HepG2 (cell line): Measurements from ENCODE around the gene HSP90AB1. TPM values are rescaled to one million over a fixed set of nuclear protein-coding genes. Genes with fewer than 3 reads are reported as not detected.
A peak's percentile ranks its signal among the peaks of the same experiment; 100 is the strongest.

ENCODE experiments used
- BCL6 ChIP-seq: IDR thresholded peaks from 2 replicates; pipeline ENCODE4 v1.6.1; 2016; ENCODE audit warnings: missing genetic modification reagents, missing compliant biosample characterization
- CTCF ChIP-seq: sonication (generic); formaldehyde crosslinking; IDR thresholded peaks from 2 replicates; pipeline ENCODE4 v1.5.0; 2020; ENCODE audit warnings: mild to moderate bottlenecking, missing genetic modification reagents, moderate library complexity
- FOXA1 ChIP-seq, 2 experiments: fragments of 450-650 bp in 1 of 2; sonication (generic) in 1 of 2; formaldehyde crosslinking in 1 of 2; IDR thresholded peaks; 2 replicates each; pipeline versions ENCODE4 v1.4.0 to v1.6.1; 2016 to 2020; ENCODE audit warnings: missing genetic modification reagents in 1 of 2
- IRF2 ChIP-seq: IDR thresholded peaks from 2 replicates; pipeline ENCODE4 v1.6.1; 2018; ENCODE audit warnings: missing genetic modification reagents, missing compliant biosample characterization
- SALL2 ChIP-seq: sonication (generic); formaldehyde crosslinking; IDR thresholded peaks from 2 replicates; pipeline ENCODE4 v1.8.1; 2023; ENCODE audit warnings: mild to moderate bottlenecking, missing genetic modification reagents, inconsistent platforms
- SPEN ChIP-seq: sonication (generic); formaldehyde crosslinking; IDR thresholded peaks from 2 replicates; pipeline ENCODE4 v1.5.1; 2020; ENCODE audit warnings: low read depth, mild to moderate bottlenecking, missing genetic modification reagents
- ZFP91 ChIP-seq: sonication (generic); formaldehyde crosslinking; IDR thresholded peaks from 2 replicates; pipeline ENCODE4 v1.9.0; 2022; ENCODE audit warnings: missing genetic modification reagents, mild to moderate bottlenecking, borderline replicate concordance
- ZKSCAN8 ChIP-seq: IDR thresholded peaks from 2 replicates; pipeline ENCODE4 v1.6.1; 2016; ENCODE audit warnings: borderline replicate concordance, missing genetic modification reagents, missing compliant biosample characterization
- ZNF430 ChIP-seq: sonication (generic); formaldehyde crosslinking; IDR thresholded peaks from 2 replicates; pipeline ENCODE4 v1.9.0; 2021; ENCODE audit warnings: mild to moderate bottlenecking, missing genetic modification reagents
- ZNF766 ChIP-seq: sonication (generic); formaldehyde crosslinking; IDR thresholded peaks from 2 replicates; pipeline ENCODE4 v1.5.0; 2020; ENCODE audit warnings: missing genetic modification reagents, borderline replicate concordance
- ZNF841 ChIP-seq: sonication (generic); formaldehyde crosslinking; IDR thresholded peaks from 2 replicates; pipeline ENCODE4 v1.8.1; 2023; ENCODE audit warnings: missing genetic modification reagents, borderline replicate concordance
- ZSCAN25 ChIP-seq: sonication (generic); formaldehyde crosslinking; IDR thresholded peaks from 2 replicates; pipeline ENCODE4 v1.8.0; 2022; ENCODE audit warnings: mild to moderate bottlenecking, missing genetic modification reagents
- polyA plus RNA-seq, 8 experiments: library from polyadenylated mRNA; depleted of rRNA in 3 of 8; stranded (reverse) in 7 of 8; unstranded in 1 of 8; fragments of >200 nt; fragmentation: Illumina TruSeq in 4 of 8; extraction: Trizol in 4 of 8; gene quantifications; 2 replicates each; pipeline versions ENCODE4 v1.2.1 to v1.2.3, GENCODE V29; 2011 to 2016; ENCODE audit warnings: low read depth in 4 of 8, missing spikeins in 1 of 8, mixed read lengths in 1 of 8; ENCODE audit not compliant: insufficient read depth in 1 of 8
- total RNA-seq, 5 experiments: library from RNA; depleted of rRNA; stranded (reverse); fragments of >200 nt; fragmentation: Illumina TruSeq; extraction: Trizol; gene quantifications; 2 replicates each; pipeline ENCODE4 v1.2.3, GENCODE V29; 2016; ENCODE audit warnings: low read depth in 1 of 5
- TF ChIP-seq, protein P1 (sequence below): sonication (generic); formaldehyde crosslinking; IDR thresholded peaks from 2 replicates; pipeline ENCODE4 v1.4.0; 2020; ENCODE audit warnings: missing genetic modification reagents
- TF ChIP-seq, protein P2 (sequence below): IDR thresholded peaks from 2 replicates; pipeline ENCODE4 v1.6.1; 2016; ENCODE audit warnings: low read depth, missing genetic modification reagents, missing compliant biosample characterization
- TF ChIP-seq, protein P3 (sequence below): IDR thresholded peaks from 2 replicates; pipeline ENCODE4 v1.6.1; 2016; ENCODE audit warnings: low read depth

HSP90AB1 gene
- total and polyA plus RNA-seq, 2 of the 13 experiments (the other 11 are each of a cell fraction or from before 2014, with no cell fraction given) = 1,325 to 1,472 TPM

DNA sequence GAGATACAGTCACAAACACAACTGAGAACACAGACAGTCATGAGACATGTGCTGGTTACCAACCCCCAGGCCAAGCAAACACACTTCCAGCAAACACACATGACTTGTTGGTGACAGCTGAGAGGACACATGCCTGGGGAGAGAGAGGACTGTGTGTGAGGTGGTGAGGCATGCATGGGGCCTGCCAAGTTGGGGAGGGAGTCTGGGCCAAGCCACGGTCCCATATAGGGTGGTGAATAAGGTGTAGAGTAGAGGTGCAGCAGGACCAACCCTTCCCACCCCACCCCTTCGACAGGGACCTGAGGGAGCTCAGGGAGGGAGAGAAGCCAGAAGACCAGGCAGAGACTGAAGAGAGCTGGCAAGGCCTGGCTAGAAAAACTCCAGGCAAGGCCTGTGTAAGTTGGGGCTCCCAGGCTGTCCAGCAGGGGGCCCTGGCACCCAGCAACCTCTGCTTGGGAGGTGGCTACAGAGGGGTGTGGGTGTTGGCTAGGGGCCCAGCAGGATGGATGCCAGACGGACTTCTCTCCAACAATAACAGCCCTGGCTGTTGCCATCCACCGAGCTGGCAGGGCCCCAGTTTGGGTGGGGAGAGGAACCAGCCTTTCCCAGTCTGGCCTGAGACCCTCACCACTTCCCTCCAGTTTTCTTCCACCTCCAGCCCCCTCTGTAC lies 25.5 kb upstream of the HSP90AB1 start (continued):
- TF ChIP-seq CTCF = peak; percentile 91
- peak; percentile 62 for TF ChIP-seq IRF2 (CRISPR knock-in tag)
- TF ChIP-seq ZFP91 (CRISPR knock-in tag) = peak; percentile 75; the same call in 1 of the 2 replicates
- no peak for TF ChIP-seq ZNF841 (CRISPR knock-in tag)
- peak; percentile 81; the same call in 1 of the 2 replicates for TF ChIP-seq ZSCAN25 (CRISPR knock-in tag)
- TF ChIP-seq, protein P1, sequence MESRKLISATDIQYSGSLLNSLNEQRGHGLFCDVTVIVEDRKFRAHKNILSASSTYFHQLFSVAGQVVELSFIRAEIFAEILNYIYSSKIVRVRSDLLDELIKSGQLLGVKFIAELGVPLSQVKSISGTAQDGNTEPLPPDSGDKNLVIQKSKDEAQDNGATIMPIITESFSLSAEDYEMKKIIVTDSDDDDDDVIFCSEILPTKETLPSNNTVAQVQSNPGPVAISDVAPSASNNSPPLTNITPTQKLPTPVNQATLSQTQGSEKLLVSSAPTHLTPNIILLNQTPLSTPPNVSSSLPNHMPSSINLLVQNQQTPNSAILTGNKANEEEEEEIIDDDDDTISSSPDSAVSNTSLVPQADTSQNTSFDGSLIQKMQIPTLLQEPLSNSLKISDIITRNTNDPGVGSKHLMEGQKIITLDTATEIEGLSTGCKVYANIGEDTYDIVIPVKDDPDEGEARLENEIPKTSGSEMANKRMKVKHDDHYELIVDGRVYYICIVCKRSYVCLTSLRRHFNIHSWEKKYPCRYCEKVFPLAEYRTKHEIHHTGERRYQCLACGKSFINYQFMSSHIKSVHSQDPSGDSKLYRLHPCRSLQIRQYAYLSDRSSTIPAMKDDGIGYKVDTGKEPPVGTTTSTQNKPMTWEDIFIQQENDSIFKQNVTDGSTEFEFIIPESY = peak; percentile 30; the same call in 1 of the 2 replicates
- TF ChIP-seq ZNF430 = peak; percentile 69; the same call in 1 of the 2 replicates
- peak; percentile 5; the same call in 1 of the 2 replicates for TF ChIP-seq SALL2 (CRISPR knock-in tag)
- TF ChIP-seq, protein P2, sequence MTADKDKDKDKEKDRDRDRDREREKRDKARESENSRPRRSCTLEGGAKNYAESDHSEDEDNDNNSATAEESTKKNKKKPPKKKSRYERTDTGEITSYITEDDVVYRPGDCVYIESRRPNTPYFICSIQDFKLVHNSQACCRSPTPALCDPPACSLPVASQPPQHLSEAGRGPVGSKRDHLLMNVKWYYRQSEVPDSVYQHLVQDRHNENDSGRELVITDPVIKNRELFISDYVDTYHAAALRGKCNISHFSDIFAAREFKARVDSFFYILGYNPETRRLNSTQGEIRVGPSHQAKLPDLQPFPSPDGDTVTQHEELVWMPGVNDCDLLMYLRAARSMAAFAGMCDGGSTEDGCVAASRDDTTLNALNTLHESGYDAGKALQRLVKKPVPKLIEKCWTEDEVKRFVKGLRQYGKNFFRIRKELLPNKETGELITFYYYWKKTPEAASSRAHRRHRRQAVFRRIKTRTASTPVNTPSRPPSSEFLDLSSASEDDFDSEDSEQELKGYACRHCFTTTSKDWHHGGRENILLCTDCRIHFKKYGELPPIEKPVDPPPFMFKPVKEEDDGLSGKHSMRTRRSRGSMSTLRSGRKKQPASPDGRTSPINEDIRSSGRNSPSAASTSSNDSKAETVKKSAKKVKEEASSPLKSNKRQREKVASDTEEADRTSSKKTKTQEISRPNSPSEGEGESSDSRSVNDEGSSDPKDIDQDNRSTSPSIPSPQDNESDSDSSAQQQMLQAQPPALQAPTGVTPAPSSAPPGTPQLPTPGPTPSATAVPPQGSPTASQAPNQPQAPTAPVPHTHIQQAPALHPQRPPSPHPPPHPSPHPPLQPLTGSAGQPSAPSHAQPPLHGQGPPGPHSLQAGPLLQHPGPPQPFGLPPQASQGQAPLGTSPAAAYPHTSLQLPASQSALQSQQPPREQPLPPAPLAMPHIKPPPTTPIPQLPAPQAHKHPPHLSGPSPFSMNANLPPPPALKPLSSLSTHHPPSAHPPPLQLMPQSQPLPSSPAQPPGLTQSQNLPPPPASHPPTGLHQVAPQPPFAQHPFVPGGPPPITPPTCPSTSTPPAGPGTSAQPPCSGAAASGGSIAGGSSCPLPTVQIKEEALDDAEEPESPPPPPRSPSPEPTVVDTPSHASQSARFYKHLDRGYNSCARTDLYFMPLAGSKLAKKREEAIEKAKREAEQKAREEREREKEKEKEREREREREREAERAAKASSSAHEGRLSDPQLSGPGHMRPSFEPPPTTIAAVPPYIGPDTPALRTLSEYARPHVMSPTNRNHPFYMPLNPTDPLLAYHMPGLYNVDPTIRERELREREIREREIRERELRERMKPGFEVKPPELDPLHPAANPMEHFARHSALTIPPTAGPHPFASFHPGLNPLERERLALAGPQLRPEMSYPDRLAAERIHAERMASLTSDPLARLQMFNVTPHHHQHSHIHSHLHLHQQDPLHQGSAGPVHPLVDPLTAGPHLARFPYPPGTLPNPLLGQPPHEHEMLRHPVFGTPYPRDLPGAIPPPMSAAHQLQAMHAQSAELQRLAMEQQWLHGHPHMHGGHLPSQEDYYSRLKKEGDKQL (CRISPR knock-in tag) = no peak
- TF ChIP-seq, protein P3, sequence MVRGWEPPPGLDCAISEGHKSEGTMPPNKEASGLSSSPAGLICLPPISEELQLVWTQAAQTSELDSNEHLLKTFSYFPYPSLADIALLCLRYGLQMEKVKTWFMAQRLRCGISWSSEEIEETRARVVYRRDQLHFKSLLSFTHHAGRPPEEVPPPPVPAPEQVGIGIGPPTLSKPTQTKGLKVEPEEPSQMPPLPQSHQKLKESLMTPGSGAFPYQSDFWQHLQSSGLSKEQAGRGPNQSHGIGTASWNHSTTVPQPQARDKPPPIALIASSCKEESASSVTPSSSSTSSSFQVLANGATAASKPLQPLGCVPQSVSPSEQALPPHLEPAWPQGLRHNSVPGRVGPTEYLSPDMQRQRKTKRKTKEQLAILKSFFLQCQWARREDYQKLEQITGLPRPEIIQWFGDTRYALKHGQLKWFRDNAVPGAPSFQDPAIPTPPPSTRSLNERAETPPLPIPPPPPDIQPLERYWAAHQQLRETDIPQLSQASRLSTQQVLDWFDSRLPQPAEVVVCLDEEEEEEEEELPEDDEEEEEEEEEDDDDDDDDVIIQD (CRISPR knock-in tag) = peak; percentile 15; the same call in 1 of the 2 replicates
- TF ChIP-seq ZNF766 (CRISPR knock-in tag) = peak; percentile 59; the same call in 1 of the 2 replicates
- peak; percentile 62; the same call in 1 of the 2 replicates for TF ChIP-seq SPEN (CRISPR knock-in tag)
- TF ChIP-seq BCL6 (CRISPR knock-in tag) = 0 out of 2 replicates have a peak, but pooled peaks have one; percentile 17
- TF ChIP-seq FOXA1 (IDR thresholded peaks at IDR 0.05) = no peak
- TF ChIP-seq FOXA1 (CRISPR knock-in tag; IDR thresholded peaks at IDR 0.05) = peak; percentile 4; the same call in 1 of the 2 replicates
- TF ChIP-seq ZKSCAN8 (CRISPR knock-in tag) = peak; percentile 26; the same call in 1 of the 2 replicates
